Transverse colon (tissue), 4 donors: Measurements from ENCODE around the gene TSTD2. TPM values are rescaled to one million over a fixed set of nuclear protein-coding genes. Genes with fewer than 3 reads are reported as not detected.

Experiments
- DNase-seq: peaks from one replicate; pipeline ENCODE4 v3.0.0-alpha.2; 2019
- H3K27ac ChIP-seq, 4 donors: fragments of 200-600 bp; sonication (generic); 2 replicates each; pipeline ENCODE4 v1.5.1; 2016 to 2018; ENCODE audit warnings: inconsistent platforms in 4 of 4
- H3K27me3 ChIP-seq: fragments of 200-600 bp; sonication (generic); 2 replicates; pipeline ENCODE4 v1.5.1; 2017; ENCODE audit warnings: inconsistent platforms
- H3K36me3 ChIP-seq, 4 donors: fragments of 200-600 bp; sonication (generic); 2 replicates each; pipeline ENCODE4 v1.5.1; 2017 to 2019; ENCODE audit warnings: inconsistent platforms in 4 of 4
- H3K4me1 ChIP-seq, 4 donors: fragments of 200-600 bp; sonication (generic); 2 replicates each; pipeline ENCODE4 v1.5.1; 2017 to 2020; ENCODE audit warnings: inconsistent platforms in 4 of 4
- H3K4me3 ChIP-seq, 4 donors: fragments of 200-600 bp; sonication (generic); 1 replicate in 1 of 4; 2 replicates in 3 of 4; pipeline versions ENCODE4 v1.5.1 to v1.6.1; 2017 to 2019; ENCODE audit warnings: inconsistent platforms in 4 of 4
- H3K9me3 ChIP-seq, 2 donors: fragments of 200-600 bp; sonication (generic); 2 replicates each; pipeline ENCODE4 v1.5.1; 2017 to 2019; ENCODE audit warnings: inconsistent platforms in 2 of 2
- CTCF ChIP-seq, 5 experiments: fragments of 200-600 bp in 3 of 5; fragments of 450-650 bp in 2 of 5; sonication (generic) in 3 of 5; IDR thresholded peaks; 1 replicate in 2 of 5; 2 replicates in 3 of 5; pipeline ENCODE4 v1.5.1; 2016 to 2017; ENCODE audit warnings: antibody characterized with exemption in 5 of 5, inconsistent platforms in 3 of 5, mild to moderate bottlenecking in 2 of 5, moderate library complexity in 1 of 5
- EP300 ChIP-seq: sonication (generic); formaldehyde crosslinking; IDR thresholded peaks from one replicate; pipeline ENCODE4 v1.6.1; 2017; ENCODE audit warnings: antibody characterized with exemption, low read depth
- POLR2A ChIP-seq: fragments of 450-650 bp; IDR thresholded peaks from one replicate; pipeline ENCODE4 v1.6.1; 2016; ENCODE audit warnings: antibody characterized with exemption, mild to moderate bottlenecking, moderate library complexity
- POLR2AphosphoS5 ChIP-seq, 3 donors: sonication (generic); formaldehyde crosslinking; IDR thresholded peaks; one replicate each; pipeline ENCODE4 v1.6.1; 2016; ENCODE audit warnings: antibody characterized with exemption in 3 of 3
- WGBS, 2 donors: methylation state at CpG; one replicate each; pipeline ENCODE4 v1.1.5; 2018; ENCODE audit warnings: low coverage in 1 of 2; 5-methylcytosine and 5-hydroxymethylcytosine counted together
- in situ Hi-C, 4 donors: fragments of 200-750 bp; cut with MboI; loops; one replicate each; pipeline versions ENCODE4 v1.15.0 to v1.15.1; 2017; ENCODE audit warnings: low sequenced_read_pairs in 3 of 4, low pct_ligation_motif_present in 1 of 4, low pct_unique_long_range_greater_than_20kb in 1 of 4
- intact Hi-C: fragments of 100-400 bp; cut with DNase I; formaldehyde crosslinking; loops from one replicate; pipeline ENCODE4 v1.15.1; 2023; ENCODE audit warnings: low total_unique reads
- total RNA-seq, 4 donors: library from RNA; depleted of rRNA; stranded (reverse); fragments of >200 nt; gene quantifications; one replicate each; pipeline ENCODE4 v1.1.0, GENCODE V29; 2016

Gene TSTD2
- total RNA-seq, 4 donors from 2014 or later = 13.8 to 27.0 (median 20.3) TPM

GRCh38 chr9:97601228-97601898 lies 31.8 kb downstream of the TSTD2 start:
- in situ Hi-C loops (loop anchor here in 3 of 4 donors (5.0 to 25.0 kb wide), 4 partner anchors 111 to 739 kb away; partner anchors contain the start of gene ZNF782 (in 3 of the 3)), intact Hi-C loops (no loop called here)
- Histone ChIP-seq H3K27me3 (no peaks in the 10 kb centered on the region), H3K9me3 (no peaks in the 10 kb centered on the region), H3K4me1 (peaks cover 3 to 23% (median 14%) of the 10 kb centered on the region in 4 donors), H3K27ac (peak overlapping the region; percentile 2 to 70 (median 50)), H3K4me3 (no peak overlapping the region), H3K36me3 (peaks cover 0 to 42% (median 9%) of the 10 kb centered on the region in 4 donors)
- 40 to 85% methylated on average over 2 to 7 of the region's 7 CpGs for WGBS, 2 donors
- no peak for DNase-seq
- TF ChIP-seq CTCF (IDR thresholded peaks at IDR 0.05) = no peak
- TF ChIP-seq POLR2AphosphoS5 (IDR thresholded peaks at IDR 0.05) = no peak
- TF ChIP-seq EP300 = no peak
- no peak for TF ChIP-seq POLR2A

GRCh38 chr9:97600531-97601227 lies 32.5 kb downstream of the TSTD2 start:
- H3K4me1 ChIP-seq = peaks cover 3 to 23% (median 14%) of the 10 kb centered on the region in 4 donors
- no peak overlapping the region for H3K4me3 ChIP-seq
- peaks cover 0 to 39% (median 8%) of the 10 kb centered on the region in 4 donors for H3K36me3 ChIP-seq
- DNase-seq = no peak
- 94 to 96% methylated on average over 7 to 8 of the region's 8 CpGs for WGBS, 2 donors
- intact Hi-C loops = no loop called here
- in situ Hi-C loops = loop anchor here in 3 of 4 donors (5.0 to 25.0 kb wide), 4 partner anchors 112 to 738 kb away; partner anchors contain the start of gene ZNF782 (in 3 of the 3)
- no peak for TF ChIP-seq POLR2A
- peak overlapping the region in 3 of 4 donors; percentile 2 to 70 (median 41) for H3K27ac ChIP-seq
- H3K9me3 ChIP-seq = no peaks in the 10 kb centered on the region
- H3K27me3 ChIP-seq = no peaks in the 10 kb centered on the region

- H3K4me3 ChIP-seq = no peak overlapping the region
- in situ Hi-C loops = no loop called here
- H3K4me1 ChIP-seq = peaks cover 3 to 23% (median 14%) of the 10 kb centered on the region in 4 donors
- DNase-seq = no peak
- H3K27me3 ChIP-seq = no peaks in the 10 kb centered on the region
- TF ChIP-seq CTCF (IDR thresholded peaks at IDR 0.05) (no peak), EP300 (no peak), POLR2A (no peak), POLR2AphosphoS5 (IDR thresholded peaks at IDR 0.05) (no peak)
- H3K27ac ChIP-seq = no peak overlapping the region
- 71 to 87% methylated on average over 2 to 7 of the region's 7 CpGs for WGBS, 2 donors
- H3K9me3 ChIP-seq = no peaks in the 10 kb centered on the region
- intact Hi-C loops = loop anchor here (2.0 kb wide), 1 partner anchor 131 kb away; no protein-coding TSS in a partner anchor
- peaks cover 0 to 34% (median 2%) of the 10 kb centered on the region in 4 donors for H3K36me3 ChIP-seq
Observed at GRCh38 chr9:97599314-97599846, 33.8 kb downstream of the TSTD2 start.

- 28 to 55% methylated on average over 4 to 11 of the region's 11 CpGs for WGBS, 2 donors
- peaks cover 3 to 27% (median 14%) of the 10 kb centered on the region in 4 donors for H3K4me1 ChIP-seq
- TF ChIP-seq CTCF (IDR thresholded peaks at IDR 0.05) = peak; percentile 69 to 82 (median 80)
- TF ChIP-seq EP300 = no peak
- peak; percentile 80 for DNase-seq
- intact Hi-C loops = loop anchor here (2.0 kb wide), 1 partner anchor 130 kb away; no protein-coding TSS in a partner anchor
- no peak overlapping the region for H3K27ac ChIP-seq
- H3K9me3 ChIP-seq = no peaks in the 10 kb centered on the region
- H3K4me3 ChIP-seq = no peak overlapping the region
- in situ Hi-C loops = no loop called here
- H3K36me3 ChIP-seq = peaks cover 0 to 30% (median 2%) of the 10 kb centered on the region in 4 donors
- H3K27me3 ChIP-seq = no peaks in the 10 kb centered on the region
Observed at GRCh38 chr9:97598461-97599288, 34.5 kb downstream of the TSTD2 start.
